ENCODE results near the gene SH3PXD2A. TPM values are rescaled to one million over a fixed set of nuclear protein-coding genes. Genes with fewer than 3 reads are reported as not detected.
A peak's percentile ranks its signal among the peaks of the same experiment; 100 is the strongest.

The SH3PXD2A gene, protein sequence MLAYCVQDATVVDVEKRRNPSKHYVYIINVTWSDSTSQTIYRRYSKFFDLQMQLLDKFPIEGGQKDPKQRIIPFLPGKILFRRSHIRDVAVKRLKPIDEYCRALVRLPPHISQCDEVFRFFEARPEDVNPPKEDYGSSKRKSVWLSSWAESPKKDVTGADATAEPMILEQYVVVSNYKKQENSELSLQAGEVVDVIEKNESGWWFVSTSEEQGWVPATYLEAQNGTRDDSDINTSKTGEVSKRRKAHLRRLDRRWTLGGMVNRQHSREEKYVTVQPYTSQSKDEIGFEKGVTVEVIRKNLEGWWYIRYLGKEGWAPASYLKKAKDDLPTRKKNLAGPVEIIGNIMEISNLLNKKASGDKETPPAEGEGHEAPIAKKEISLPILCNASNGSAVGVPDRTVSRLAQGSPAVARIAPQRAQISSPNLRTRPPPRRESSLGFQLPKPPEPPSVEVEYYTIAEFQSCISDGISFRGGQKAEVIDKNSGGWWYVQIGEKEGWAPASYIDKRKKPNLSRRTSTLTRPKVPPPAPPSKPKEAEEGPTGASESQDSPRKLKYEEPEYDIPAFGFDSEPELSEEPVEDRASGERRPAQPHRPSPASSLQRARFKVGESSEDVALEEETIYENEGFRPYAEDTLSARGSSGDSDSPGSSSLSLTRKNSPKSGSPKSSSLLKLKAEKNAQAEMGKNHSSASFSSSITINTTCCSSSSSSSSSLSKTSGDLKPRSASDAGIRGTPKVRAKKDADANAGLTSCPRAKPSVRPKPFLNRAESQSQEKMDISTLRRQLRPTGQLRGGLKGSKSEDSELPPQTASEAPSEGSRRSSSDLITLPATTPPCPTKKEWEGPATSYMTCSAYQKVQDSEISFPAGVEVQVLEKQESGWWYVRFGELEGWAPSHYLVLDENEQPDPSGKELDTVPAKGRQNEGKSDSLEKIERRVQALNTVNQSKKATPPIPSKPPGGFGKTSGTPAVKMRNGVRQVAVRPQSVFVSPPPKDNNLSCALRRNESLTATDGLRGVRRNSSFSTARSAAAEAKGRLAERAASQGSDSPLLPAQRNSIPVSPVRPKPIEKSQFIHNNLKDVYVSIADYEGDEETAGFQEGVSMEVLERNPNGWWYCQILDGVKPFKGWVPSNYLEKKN
- 10 to 100 TPM; 16.5 to 17.9 TPM for total RNA-seq

DNA sequence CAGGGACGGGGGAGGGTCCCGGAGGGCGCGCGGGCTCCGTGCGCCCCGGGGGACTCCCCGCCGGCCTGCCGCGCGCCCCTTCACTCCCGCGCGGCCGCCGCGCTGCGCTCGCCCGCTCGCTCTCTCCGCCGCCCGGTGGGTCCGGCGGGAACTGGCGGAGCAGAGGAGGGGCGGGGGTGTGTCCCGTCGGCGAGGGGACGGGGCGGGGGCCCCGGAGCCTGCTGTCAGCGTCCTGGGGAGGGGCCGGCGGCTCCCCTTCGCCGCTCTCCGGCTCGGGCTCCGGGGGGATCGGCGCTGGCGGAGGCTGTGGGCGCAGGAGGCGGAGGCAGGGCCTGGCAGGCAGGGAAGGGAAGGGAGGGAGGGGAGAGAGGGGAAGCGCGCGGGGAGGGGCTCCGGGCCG is at the start of gene SH3PXD2A:
TSS of gene SH3PXD2A (minus strand) at position 153 of the 400 bp plus-strand sequence. CDS start 310 bp downstream, outside the sequence.
- peaks cover 66% of the 10 kb centered on the region for H3K27me3 Mint-ChIP-seq
- H3K36me3 Mint-ChIP-seq (ENCODE audit: low read depth), result no peaks in the 10 kb centered on the region
- peaks cover 15% of the 10 kb centered on the region for H3K4me1 Mint-ChIP-seq
- DNase-seq, result peak; percentile 42
- no peak within 1 kb of the TSS for H3K27ac Mint-ChIP-seq
- ChIA-PET CTCF (interaction anchor here (1.3 to 5.3 kb wide), 7 partner anchors 7 to 159 kb away, joined by 3 to 45 read pairs (median 8); no protein-coding TSS in a partner anchor), POLR2A (interaction anchor here (0.6 to 2.3 kb wide), 7 partner anchors 7 to 266 kb away, joined by 3 to 10 read pairs (median 5); partner anchors contain the start of gene SFR1)
- peak within 1 kb of the TSS; percentile 75 for H3K4me3 Mint-ChIP-seq
- no peaks in the 10 kb centered on the region for H3K9me3 Mint-ChIP-seq

DNA sequence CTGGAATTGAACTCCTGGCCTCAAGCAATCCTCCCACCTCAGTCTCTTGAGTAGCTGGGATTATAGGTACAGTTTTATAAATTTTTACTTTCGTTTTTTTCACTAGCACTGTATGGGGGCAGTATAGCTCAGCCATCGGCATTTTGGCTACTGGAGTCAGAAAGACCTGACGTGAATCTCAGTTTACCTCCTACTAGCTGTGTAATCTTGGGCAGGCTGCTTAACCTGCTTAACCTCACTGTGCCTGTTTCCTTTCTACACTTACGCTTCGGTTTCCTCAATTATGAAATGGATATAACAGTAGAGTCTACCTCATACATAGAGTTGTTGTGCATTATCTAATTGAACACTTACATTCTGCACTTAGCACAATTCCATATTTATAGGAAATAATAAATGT is 45.9 kb upstream of the SH3PXD2A start:
- no peak for DNase-seq
- H3K27me3 Mint-ChIP-seq, result no peaks in the 10 kb centered on the region
- peaks cover 71% of the 10 kb centered on the region for H3K36me3 Mint-ChIP-seq (ENCODE audit: low read depth)
- ChIA-PET CTCF (interaction anchor here (0.8 to 3.0 kb wide), 9 partner anchors 9 to 221 kb away, joined by 3 to 10 read pairs (median 4); partner anchors contain the start of genes SFR1 and STN1), POLR2A (interaction anchor here (1.2 to 2.2 kb wide), 6 partner anchors 9 to 221 kb away, joined by 3 to 8 read pairs (median 6); partner anchors contain the start of gene SFR1)
- peaks cover 59% of the 10 kb centered on the region for H3K4me1 Mint-ChIP-seq
- H3K4me3 Mint-ChIP-seq, result peak overlapping the region; percentile 17
- peak overlapping the region; percentile 52 for H3K27ac Mint-ChIP-seq
- no peaks in the 10 kb centered on the region for H3K9me3 Mint-ChIP-seq

DNA sequence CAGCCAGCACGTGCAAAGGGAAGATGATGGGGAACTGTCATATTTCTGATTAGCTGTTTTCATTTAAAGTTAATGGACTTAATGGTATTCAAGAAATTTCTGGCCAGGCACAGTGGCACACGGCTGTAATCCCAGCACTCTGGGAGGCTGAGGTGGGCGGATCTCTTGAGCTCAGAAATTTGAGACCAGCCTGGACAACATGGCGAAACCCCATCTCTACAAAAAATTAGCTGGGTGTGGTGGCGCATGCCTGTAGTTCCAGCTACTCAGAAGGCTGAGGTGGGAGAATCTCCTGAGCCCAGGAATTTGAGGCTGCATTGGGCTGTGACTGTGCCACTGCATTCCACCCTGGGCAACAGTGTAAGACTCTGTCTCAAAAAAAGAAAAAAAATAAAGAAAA is 43.9 kb upstream of the SH3PXD2A start:
- CTCF ChIA-PET, result interaction anchor here (0.9 to 3.0 kb wide), 5 partner anchors 9 to 222 kb away, joined by 3 to 10 read pairs (median 4); partner anchors contain the start of gene SFR1
- peaks cover 74% of the 10 kb centered on the region for H3K36me3 Mint-ChIP-seq (ENCODE audit: low read depth)
- POLR2A ChIA-PET, result interaction anchor here (1.2 to 3.6 kb wide), 4 partner anchors 9 to 222 kb away, joined by 3 to 19 read pairs (median 10); partner anchors contain the start of gene SFR1
- H3K4me1 Mint-ChIP-seq, result peaks cover 66% of the 10 kb centered on the region
- no peaks in the 10 kb centered on the region for H3K27me3 Mint-ChIP-seq
- no peak overlapping the region for H3K4me3 Mint-ChIP-seq
- H3K9me3 Mint-ChIP-seq, result no peaks in the 10 kb centered on the region
- no peak for DNase-seq
- no peak overlapping the region for H3K27ac Mint-ChIP-seq

DNA sequence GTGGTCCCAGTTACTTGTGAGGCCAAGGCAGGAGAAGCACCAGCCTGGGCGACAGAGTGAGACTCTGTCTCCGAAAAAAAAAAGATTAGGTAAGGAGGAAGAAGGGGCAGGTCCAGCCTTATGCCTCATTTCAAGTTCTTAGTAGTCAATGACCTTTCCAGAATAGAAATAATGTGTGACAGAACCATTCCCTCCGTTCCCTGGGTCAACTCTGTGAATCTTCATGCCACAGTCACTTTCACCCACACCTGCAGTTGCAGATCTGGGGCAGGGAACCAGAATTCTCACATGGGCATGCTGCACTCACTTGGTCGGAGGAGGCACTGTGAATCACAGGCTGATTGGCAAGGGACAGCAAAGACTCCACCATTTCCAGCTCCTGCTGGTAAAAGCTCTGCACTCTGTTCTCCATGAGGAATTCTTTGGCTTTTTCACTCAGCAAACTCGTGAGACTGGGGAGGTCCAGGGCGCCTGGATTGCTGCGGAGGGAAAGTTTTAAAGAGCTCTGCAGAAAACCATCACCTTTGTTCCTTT is 41.9 kb upstream of the SH3PXD2A start:
- no peaks in the 10 kb centered on the region for H3K27me3 Mint-ChIP-seq
- H3K36me3 Mint-ChIP-seq (ENCODE audit: low read depth), result peaks cover 69% of the 10 kb centered on the region
- H3K9me3 Mint-ChIP-seq, result no peaks in the 10 kb centered on the region
- ChIA-PET CTCF (interaction anchor here (1.2 kb wide), 1 partner anchor 185 kb away, joined by 3 read pairs; no protein-coding TSS in a partner anchor), POLR2A (interaction anchor here (1.8 to 3.6 kb wide), 3 partner anchors 11 to 224 kb away, joined by 4 to 19 read pairs (median 15); partner anchors contain the start of gene SFR1)
- H3K27ac Mint-ChIP-seq, result no peak overlapping the region
- no peak overlapping the region for H3K4me3 Mint-ChIP-seq
- peaks cover 75% of the 10 kb centered on the region for H3K4me1 Mint-ChIP-seq
- no peak for DNase-seq

DNA sequence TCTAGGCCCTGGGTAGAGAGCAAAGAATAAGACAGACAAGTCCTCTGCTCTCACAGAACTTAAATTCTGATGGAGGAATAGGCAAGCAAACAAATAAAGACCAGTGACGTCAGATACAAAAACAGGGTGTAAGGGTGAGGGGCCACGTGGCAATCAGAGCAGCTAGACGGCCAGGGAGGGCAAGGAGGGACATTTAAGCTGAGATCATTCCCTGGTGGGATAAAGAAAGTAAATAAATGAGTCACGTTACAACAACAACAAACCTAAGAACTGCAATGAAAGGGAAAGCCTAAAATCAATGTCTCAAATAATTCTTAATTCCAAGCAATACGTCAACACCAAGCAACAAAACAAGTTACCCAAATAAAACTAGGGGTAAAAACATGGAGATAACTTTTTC is 40.8 kb upstream of the SH3PXD2A start:
- POLR2A ChIA-PET, result interaction anchor here (5.3 kb wide), 1 partner anchor 14 kb away, joined by 104 read pairs; no protein-coding TSS in a partner anchor
- Mint-ChIP-seq H3K9me3 (no peaks in the 10 kb centered on the region), H3K27ac (peak overlapping the region; percentile 91), H3K36me3 (ENCODE audit: low read depth) (peaks cover 77% of the 10 kb centered on the region), H3K4me3 (no peak overlapping the region), H3K27me3 (no peaks in the 10 kb centered on the region), H3K4me1 (peaks cover 71% of the 10 kb centered on the region)
- no peak for DNase-seq
- CTCF ChIA-PET, result interaction anchor here (0.6 kb wide), 1 partner anchor 87 kb away, joined by 3 read pairs; no protein-coding TSS in a partner anchor

DNA sequence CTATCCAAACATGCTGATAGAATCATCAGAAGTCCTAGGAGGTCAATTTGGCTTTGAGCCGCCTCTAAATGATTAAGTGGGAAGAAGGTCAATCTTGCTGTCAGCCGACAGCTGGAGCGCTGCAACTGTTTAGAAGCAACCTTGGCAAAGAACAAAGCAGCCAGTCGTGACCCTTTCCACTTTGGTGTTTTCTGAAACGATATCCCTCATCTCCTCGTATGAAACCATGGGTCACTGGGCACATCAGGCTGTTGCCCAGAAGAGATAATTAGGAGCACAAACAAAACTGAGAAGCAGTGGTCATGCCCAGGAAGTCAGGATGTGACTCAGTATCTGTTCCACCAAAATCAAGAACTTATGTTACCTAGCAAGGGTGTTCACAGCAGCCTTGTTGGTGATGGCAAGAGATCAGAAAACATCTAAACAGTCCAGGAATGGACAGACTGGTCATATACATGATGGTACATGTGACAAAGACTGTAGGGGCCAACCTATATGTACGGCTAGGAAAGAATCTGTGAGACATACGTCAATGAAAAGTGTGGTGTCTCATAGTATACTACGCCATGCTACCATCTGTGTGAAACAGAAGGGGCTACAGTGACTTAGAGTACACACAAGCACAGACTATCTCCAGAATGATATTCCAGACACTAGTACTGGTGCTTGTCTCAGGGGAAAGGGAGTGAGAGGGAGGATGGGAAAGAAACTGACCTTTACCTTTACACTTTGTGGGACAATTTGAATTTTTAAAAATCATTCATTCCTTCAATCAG is 40.2 kb upstream of the SH3PXD2A start:
- Mint-ChIP-seq H3K4me3 (peak overlapping the region; percentile 7), H3K27ac (peak overlapping the region; percentile 91), H3K36me3 (ENCODE audit: low read depth) (peaks cover 78% of the 10 kb centered on the region), H3K9me3 (no peaks in the 10 kb centered on the region), H3K27me3 (no peaks in the 10 kb centered on the region), H3K4me1 (peaks cover 71% of the 10 kb centered on the region)
- ChIA-PET POLR2A (interaction anchor here (1.1 to 5.3 kb wide), 5 partner anchors 15 to 226 kb away, joined by 3 to 104 read pairs (median 32); partner anchors contain the start of genes SFR1 and STN1), CTCF (interaction anchor here (1.1 to 3.4 kb wide), 8 partner anchors 10 to 231 kb away, joined by 3 to 30 read pairs (median 9); partner anchors contain the start of gene SFR1)
- DNase-seq, result no peak

DNA sequence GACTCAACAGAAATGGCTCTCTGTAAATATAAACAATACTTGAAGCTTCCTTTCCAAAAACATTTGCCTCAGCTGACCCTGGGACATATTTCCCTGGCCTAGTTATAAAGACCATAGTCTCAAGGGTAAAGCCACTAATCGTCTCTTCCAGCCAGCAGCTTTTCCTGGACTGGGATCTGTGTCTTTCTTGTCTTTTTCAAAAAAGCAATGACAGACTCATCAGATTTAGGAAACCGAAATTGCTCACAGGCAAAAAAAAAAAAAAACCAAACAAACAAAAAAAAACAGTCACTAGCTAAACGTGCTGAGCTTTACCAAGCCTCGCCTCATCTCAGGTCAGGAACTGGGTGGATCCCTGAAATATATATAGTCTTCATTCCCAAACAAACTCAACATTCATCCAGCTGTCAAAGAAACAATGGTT is 39.1 kb upstream of the SH3PXD2A start:
- ChIA-PET POLR2A (interaction anchor here (0.8 to 5.3 kb wide), 7 partner anchors 8 to 227 kb away, joined by 3 to 104 read pairs (median 10); partner anchors contain the start of genes SFR1 and STN1), CTCF (interaction anchor here (0.7 to 3.4 kb wide), 12 partner anchors 9 to 409 kb away, joined by 3 to 30 read pairs (median 4); partner anchors contain the start of gene SFR1)
- Mint-ChIP-seq H3K4me1 (peaks cover 76% of the 10 kb centered on the region), H3K27ac (peak overlapping the region; percentile 91), H3K36me3 (ENCODE audit: low read depth) (peaks cover 76% of the 10 kb centered on the region), H3K9me3 (no peaks in the 10 kb centered on the region), H3K27me3 (no peaks in the 10 kb centered on the region), H3K4me3 (peak overlapping the region; percentile 5)
- no peak for DNase-seq

DNA sequence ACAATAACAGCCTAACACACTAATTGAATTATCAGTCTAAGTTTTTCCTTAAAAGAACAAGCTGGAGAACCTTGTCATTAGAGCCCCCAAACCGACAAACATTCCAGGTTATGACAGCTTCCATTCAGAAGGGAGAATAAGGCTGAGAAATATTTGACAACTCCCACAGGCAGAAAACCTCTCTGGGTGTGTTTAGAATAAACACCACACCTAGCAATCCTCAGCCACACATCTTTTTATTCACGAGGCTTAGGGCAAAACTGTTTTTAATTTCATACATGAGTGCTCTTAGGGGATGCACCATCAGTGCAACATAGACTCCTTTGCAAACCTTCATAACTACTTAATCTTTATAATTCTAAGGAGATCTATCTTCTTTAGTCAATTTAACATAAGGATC is 38.4 kb upstream of the SH3PXD2A start:
- no peak overlapping the region for H3K4me3 Mint-ChIP-seq
- H3K27ac Mint-ChIP-seq, result peak overlapping the region; percentile 91
- no peaks in the 10 kb centered on the region for H3K9me3 Mint-ChIP-seq
- H3K4me1 Mint-ChIP-seq, result peaks cover 82% of the 10 kb centered on the region
- DNase-seq, result no peak
- ChIA-PET CTCF (interaction anchor here (0.7 to 3.4 kb wide), 5 partner anchors 8 to 336 kb away, joined by 3 to 30 read pairs (median 11); partner anchors contain the start of gene SFR1), POLR2A (interaction anchor here (0.8 to 5.3 kb wide), 6 partner anchors 9 to 228 kb away, joined by 3 to 104 read pairs (median 21); partner anchors contain the start of genes SFR1 and STN1)
- peaks cover 78% of the 10 kb centered on the region for H3K36me3 Mint-ChIP-seq (ENCODE audit: low read depth)
- H3K27me3 Mint-ChIP-seq, result no peaks in the 10 kb centered on the region

DNA sequence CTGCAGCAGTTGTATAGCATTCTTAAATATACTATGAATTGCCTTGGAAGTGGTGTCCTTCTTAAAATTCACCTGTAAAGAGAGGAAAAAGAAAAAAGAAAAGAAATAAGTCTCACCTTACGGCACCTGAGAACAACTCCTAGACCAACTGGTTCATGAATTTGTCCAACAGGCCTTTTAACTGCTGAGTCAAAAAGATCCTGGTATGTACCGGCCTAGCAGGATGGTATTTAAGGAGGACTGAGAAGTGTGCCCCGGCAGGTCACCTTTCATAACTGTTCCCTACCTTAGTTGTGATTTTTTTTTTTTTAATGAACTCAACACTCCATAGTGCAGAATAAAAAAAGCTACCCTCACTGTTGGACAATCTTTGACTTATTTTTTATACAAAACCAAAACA is 36.8 kb upstream of the SH3PXD2A start:
- no peak for DNase-seq
- Mint-ChIP-seq H3K27ac (no peak overlapping the region), H3K36me3 (ENCODE audit: low read depth) (peaks cover 73% of the 10 kb centered on the region), H3K27me3 (no peaks in the 10 kb centered on the region), H3K4me3 (no peak overlapping the region), H3K9me3 (no peaks in the 10 kb centered on the region), H3K4me1 (peaks cover 75% of the 10 kb centered on the region)
- POLR2A ChIA-PET, result interaction anchor here (1.4 to 5.3 kb wide), 2 partner anchors 19 to 27 kb away, joined by 4 to 104 read pairs; no protein-coding TSS in a partner anchor
- CTCF ChIA-PET, result interaction anchor here (3.4 kb wide), 1 partner anchor 17 kb away, joined by 30 read pairs; no protein-coding TSS in a partner anchor

DNA sequence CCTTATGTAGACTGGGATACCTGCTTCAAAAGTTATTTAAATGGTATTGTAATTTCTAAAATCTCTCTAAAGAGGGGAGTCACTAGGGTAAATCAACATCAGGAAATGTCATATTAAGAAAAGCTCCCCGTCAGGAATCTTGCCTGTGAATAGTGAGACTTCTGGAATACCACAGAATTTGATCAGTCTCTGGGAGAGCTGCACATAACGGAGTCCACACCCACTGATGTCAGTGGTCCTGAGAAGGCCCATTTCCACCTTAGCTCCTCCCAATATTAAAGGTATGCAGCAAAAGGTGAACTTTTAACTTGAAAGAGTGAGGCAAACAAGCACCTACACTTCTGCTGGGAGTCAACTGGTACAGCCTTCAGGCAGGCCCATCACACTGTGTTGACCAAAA is 35.3 kb upstream of the SH3PXD2A start:
- no peak overlapping the region for H3K4me3 Mint-ChIP-seq
- H3K9me3 Mint-ChIP-seq, result no peaks in the 10 kb centered on the region
- peaks cover 67% of the 10 kb centered on the region for H3K36me3 Mint-ChIP-seq (ENCODE audit: low read depth)
- peak overlapping the region; percentile 84 for H3K27ac Mint-ChIP-seq
- no peak for DNase-seq
- POLR2A ChIA-PET, result interaction anchor here (0.6 to 3.6 kb wide), 16 partner anchors 9 to 379 kb away, joined by 3 to 49 read pairs (median 4); partner anchors contain the start of genes GSTO2, SFR1 and STN1
- CTCF ChIA-PET, result interaction anchor here (0.7 to 2.3 kb wide), 17 partner anchors 11 to 399 kb away, joined by 3 to 27 read pairs (median 5); partner anchors contain the start of gene SFR1
- H3K4me1 Mint-ChIP-seq, result peaks cover 67% of the 10 kb centered on the region
- no peaks in the 10 kb centered on the region for H3K27me3 Mint-ChIP-seq
